Ovary (tissue), 3 donors: ENCODE data around the gene TMEM164.

Source experiments
- EP300 ChIP-seq: sonication (generic); formaldehyde crosslinking; IDR thresholded peaks from one replicate; pipeline ENCODE4 v1.6.1; 2017; ENCODE audit warnings: antibody characterized with exemption
- POLR2A ChIP-seq: fragments of 450-650 bp; IDR thresholded peaks from one replicate; pipeline ENCODE4 v1.6.1; 2017; ENCODE audit warnings: antibody characterized with exemption, mild to moderate bottlenecking, moderate library complexity
- TF ChIP-seq, protein P1 (sequence below), 3 donors: fragments of 450-650 bp in 2 of 3; fragments of 200-600 bp in 1 of 3; IDR thresholded peaks; one replicate each; pipeline versions ENCODE4 v1.5.1 to v1.8.0; 2016 to 2022; ENCODE audit warnings: antibody characterized with exemption in 3 of 3, mild to moderate bottlenecking in 1 of 3
- donor health status: DM: no; HTN: no; CAD: no.

DNA sequence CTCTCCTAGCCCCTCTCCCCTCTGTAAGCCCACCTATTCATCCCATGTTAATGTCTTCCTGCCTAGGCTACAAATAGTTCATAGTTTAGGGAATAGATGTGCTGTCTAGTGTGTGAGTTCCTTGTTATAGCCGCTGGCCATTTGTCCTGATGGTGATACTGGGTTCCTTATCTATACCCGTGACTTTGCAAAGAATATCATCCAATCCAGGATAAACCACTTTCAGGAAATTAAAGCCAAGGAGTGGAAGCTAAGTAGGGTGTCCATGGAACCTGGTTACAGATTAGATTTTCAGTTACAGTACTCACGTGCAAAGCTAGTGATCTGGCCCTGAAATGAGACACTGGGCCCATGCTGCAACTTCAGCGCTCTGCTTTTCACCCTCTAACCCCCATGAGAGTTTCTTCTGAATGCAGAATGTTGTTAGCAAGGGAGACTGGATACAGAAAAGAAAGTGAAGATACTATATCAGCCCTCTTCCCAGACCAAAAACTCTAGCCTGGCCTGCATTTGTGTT is 111.4 kb downstream of the TMEM164 start:
- TF ChIP-seq, protein P1, sequence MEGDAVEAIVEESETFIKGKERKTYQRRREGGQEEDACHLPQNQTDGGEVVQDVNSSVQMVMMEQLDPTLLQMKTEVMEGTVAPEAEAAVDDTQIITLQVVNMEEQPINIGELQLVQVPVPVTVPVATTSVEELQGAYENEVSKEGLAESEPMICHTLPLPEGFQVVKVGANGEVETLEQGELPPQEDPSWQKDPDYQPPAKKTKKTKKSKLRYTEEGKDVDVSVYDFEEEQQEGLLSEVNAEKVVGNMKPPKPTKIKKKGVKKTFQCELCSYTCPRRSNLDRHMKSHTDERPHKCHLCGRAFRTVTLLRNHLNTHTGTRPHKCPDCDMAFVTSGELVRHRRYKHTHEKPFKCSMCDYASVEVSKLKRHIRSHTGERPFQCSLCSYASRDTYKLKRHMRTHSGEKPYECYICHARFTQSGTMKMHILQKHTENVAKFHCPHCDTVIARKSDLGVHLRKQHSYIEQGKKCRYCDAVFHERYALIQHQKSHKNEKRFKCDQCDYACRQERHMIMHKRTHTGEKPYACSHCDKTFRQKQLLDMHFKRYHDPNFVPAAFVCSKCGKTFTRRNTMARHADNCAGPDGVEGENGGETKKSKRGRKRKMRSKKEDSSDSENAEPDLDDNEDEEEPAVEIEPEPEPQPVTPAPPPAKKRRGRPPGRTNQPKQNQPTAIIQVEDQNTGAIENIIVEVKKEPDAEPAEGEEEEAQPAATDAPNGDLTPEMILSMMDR (IDR thresholded peaks at IDR 0.05): no peak
- TF ChIP-seq POLR2A: no peak
- no peak for TF ChIP-seq EP300
